Keratinocyte (primary cell): ENCODE results near the gene LRRTM2. TPM values are rescaled to one million over a fixed set of nuclear protein-coding genes. Genes with fewer than 3 reads are reported as not detected.

Experiments
- DNase-seq: peaks from one replicate; pipeline ENCODE4 v3.0.0-alpha.2; 2011; ENCODE audit warnings: low read depth, missing footprints, low spot score
- FAIRE-seq: peaks from 2 replicates; lab custom pipeline; 2011; peaks lifted over from hg19 to GRCh38; lab: Jason Lieb, UNC
- H2AFZ ChIP-seq: 2 replicates; pipeline ENCODE4 v1.6.0; 2012; ENCODE audit warnings: low read length, control low read depth, inconsistent platforms; ENCODE audit not compliant: control insufficient read depth
- H3K27ac ChIP-seq: 2 replicates; pipeline ENCODE4 v1.5.1; 2011; ENCODE audit warnings: low read length; ENCODE audit not compliant: control insufficient read depth, insufficient read depth
- H3K27me3 ChIP-seq: 3 replicates; pipeline ENCODE4 v1.6.0; 2011; ENCODE audit warnings: low read length; ENCODE audit not compliant: control insufficient read depth, insufficient read depth; ENCODE audit errors: extremely low read depth
- H3K36me3 ChIP-seq, 2 experiments: 2 replicates in 1 of 2; 3 replicates in 1 of 2; pipeline ENCODE4 v1.5.1; 2011; ENCODE audit warnings: low read length in 2 of 2, mild to moderate bottlenecking in 1 of 2; ENCODE audit not compliant: control insufficient read depth in 2 of 2, insufficient read depth in 2 of 2; ENCODE audit errors: extremely low read depth in 1 of 2
- H3K4me1 ChIP-seq: 3 replicates; pipeline ENCODE4 v1.5.1; 2011; ENCODE audit warnings: low read length; ENCODE audit not compliant: control insufficient read depth, insufficient read depth; ENCODE audit errors: extremely low read depth
- H3K4me2 ChIP-seq: 3 replicates; pipeline ENCODE4 v1.6.0; 2011; ENCODE audit warnings: low read depth, low read length; ENCODE audit not compliant: control insufficient read depth, insufficient read depth; ENCODE audit errors: extremely low read depth
- H3K4me3 ChIP-seq, 3 experiments: fragments of 200-600 bp in 1 of 3; sonication (generic) in 1 of 3; 2 replicates in 2 of 3; 3 replicates in 1 of 3; pipeline ENCODE4 v1.5.1; 2011 to 2016; ENCODE audit warnings: low read length in 3 of 3, mild to moderate bottlenecking in 3 of 3, control low read depth in 2 of 3, inconsistent platforms in 1 of 3, low read depth in 1 of 3, mixed read lengths in 1 of 3, mixed run types in 1 of 3, moderate library complexity in 1 of 3; ENCODE audit not compliant: control insufficient read depth in 2 of 3, insufficient read depth in 2 of 3; ENCODE audit errors: extremely low read depth in 1 of 3
- H3K79me2 ChIP-seq: 2 replicates; pipeline ENCODE4 v1.6.0; 2012; ENCODE audit warnings: low read length; ENCODE audit not compliant: control insufficient read depth, insufficient read depth
- H3K9ac ChIP-seq: 3 replicates; pipeline ENCODE4 v1.6.0; 2011; ENCODE audit warnings: low read length; ENCODE audit not compliant: control insufficient read depth, insufficient read depth; ENCODE audit errors: extremely low read depth
- H3K9me1 ChIP-seq: 3 replicates; pipeline ENCODE4 v1.6.0; 2011; ENCODE audit warnings: low read length; ENCODE audit not compliant: control insufficient read depth, insufficient read depth; ENCODE audit errors: extremely low read depth
- H3K9me3 ChIP-seq: 2 replicates; pipeline ENCODE4 v1.5.1; 2012; ENCODE audit warnings: low read depth, low read length; ENCODE audit not compliant: control insufficient read depth
- H4K20me1 ChIP-seq: 3 replicates; pipeline ENCODE4 v1.6.0; 2011; ENCODE audit warnings: low read length; ENCODE audit not compliant: control insufficient read depth, insufficient read depth; ENCODE audit errors: extremely low read depth
- EZH2 ChIP-seq: IDR thresholded peaks from one replicate; pipeline ENCODE4 v1.6.1; 2012; ENCODE audit warnings: inconsistent platforms, mild to moderate bottlenecking, low read length, moderate library complexity
- dilution Hi-C: fragments of 300-500 bp; cut with MboI; formaldehyde crosslinking; loops from one replicate; pipeline ENCODE4 v1.7.0; 2020; ENCODE audit warnings: low sequenced_read_pairs; ENCODE audit not compliant: extremely low pct_ligation_motif_present
- polyA plus RNA-seq, 5 experiments: library from polyadenylated mRNA; depleted of rRNA in 3 of 5; stranded (reverse) in 3 of 5; stranded (forward) in 1 of 5; unstranded in 1 of 5; fragments of >200 nt; gene quantifications; 1 replicate in 1 of 5; 2 replicates in 3 of 5; 3 replicates in 1 of 5; pipeline versions ENCODE4 v1.2.1 to v1.2.3, GENCODE V29; 2011 to 2012; ENCODE audit warnings: missing spikeins in 2 of 5, low read depth in 1 of 5, low replicate concordance in 1 of 5
- TF ChIP-seq, protein P1 (sequence below), 3 experiments: IDR thresholded peaks in 1 of 3; conservative IDR thresholded peaks in 1 of 3; optimal IDR thresholded peaks in 1 of 3; 2 replicates in 2 of 3; 3 replicates in 1 of 3; pipeline versions ENCODE3 to v1.5.1; 2011; ENCODE audit warnings: low read length in 3 of 3, mild to moderate bottlenecking in 3 of 3, moderate library complexity in 2 of 3, control low read depth in 1 of 3, inconsistent platforms in 1 of 3; ENCODE audit not compliant: insufficient read depth in 2 of 3; ENCODE audit errors: extremely low read depth in 1 of 3

Gene LRRTM2
- polyA plus RNA-seq, 1 donor (not counting 4 experiments of a cell fraction or from before 2014, with no cell fraction given) = not detected

DNA sequence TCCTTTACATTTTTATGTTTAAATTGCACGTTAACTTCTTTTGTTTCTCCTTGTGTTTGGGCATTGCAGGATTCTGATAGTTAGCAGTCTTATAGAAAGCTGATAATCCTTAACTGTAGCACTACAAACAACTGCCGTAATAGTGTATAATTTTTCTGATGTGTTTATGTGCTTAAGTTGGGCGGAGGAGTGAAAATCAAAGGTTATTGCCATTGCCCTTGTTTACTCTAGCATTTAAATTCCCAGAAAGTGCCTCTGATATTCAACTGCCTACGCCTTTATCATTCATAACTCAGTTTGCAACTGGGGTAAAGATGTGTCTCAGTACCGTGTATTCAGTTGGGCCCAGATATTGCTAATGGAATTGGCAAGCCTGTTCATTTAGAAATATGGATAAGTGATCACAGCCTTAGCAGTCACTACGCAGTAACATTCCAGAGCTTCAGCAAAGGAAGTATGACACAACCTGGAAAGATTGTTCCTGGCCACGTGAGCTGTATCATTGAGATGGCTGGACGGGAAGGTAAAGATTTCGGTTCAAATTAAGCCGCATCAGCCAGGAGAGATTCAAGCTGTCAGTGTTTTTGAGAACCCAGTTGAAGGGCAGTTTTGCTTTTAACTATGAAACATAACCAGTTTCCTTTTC lies 28.1 kb upstream of the LRRTM2 start:
- peak; percentile 52 for FAIRE-seq
- TF ChIP-seq EZH2 = no peak
- TF ChIP-seq, protein P1, sequence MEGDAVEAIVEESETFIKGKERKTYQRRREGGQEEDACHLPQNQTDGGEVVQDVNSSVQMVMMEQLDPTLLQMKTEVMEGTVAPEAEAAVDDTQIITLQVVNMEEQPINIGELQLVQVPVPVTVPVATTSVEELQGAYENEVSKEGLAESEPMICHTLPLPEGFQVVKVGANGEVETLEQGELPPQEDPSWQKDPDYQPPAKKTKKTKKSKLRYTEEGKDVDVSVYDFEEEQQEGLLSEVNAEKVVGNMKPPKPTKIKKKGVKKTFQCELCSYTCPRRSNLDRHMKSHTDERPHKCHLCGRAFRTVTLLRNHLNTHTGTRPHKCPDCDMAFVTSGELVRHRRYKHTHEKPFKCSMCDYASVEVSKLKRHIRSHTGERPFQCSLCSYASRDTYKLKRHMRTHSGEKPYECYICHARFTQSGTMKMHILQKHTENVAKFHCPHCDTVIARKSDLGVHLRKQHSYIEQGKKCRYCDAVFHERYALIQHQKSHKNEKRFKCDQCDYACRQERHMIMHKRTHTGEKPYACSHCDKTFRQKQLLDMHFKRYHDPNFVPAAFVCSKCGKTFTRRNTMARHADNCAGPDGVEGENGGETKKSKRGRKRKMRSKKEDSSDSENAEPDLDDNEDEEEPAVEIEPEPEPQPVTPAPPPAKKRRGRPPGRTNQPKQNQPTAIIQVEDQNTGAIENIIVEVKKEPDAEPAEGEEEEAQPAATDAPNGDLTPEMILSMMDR (optimal IDR thresholded peaks at IDR 0.05 in 1 of 3, IDR thresholded peaks at IDR 0.05 in 1 of 3, conservative IDR thresholded peaks at IDR 0.05 in 1 of 3; ENCODE audit: extremely low read depth in 1 of 3, insufficient read depth in 2 of 3, low read length in 3 of 3) = no peak
- no peak for DNase-seq
- peaks cover 29% of the 10 kb centered on the region for H3K4me1 ChIP-seq
- H3K36me3 ChIP-seq = peaks cover 21 to 24% of the 10 kb centered on the region in 2 experiments
- H4K20me1 ChIP-seq = no peaks in the 10 kb centered on the region
- no peak overlapping the region for H3K9ac ChIP-seq
- H3K9me1 ChIP-seq = peaks cover 3% of the 10 kb centered on the region
- H3K79me2 ChIP-seq = no peaks in the 10 kb centered on the region
- dilution Hi-C loops = no loop called here
- no peaks in the 10 kb centered on the region for H3K27me3 ChIP-seq
- no peaks in the 10 kb centered on the region for H3K9me3 ChIP-seq
- no peak overlapping the region for H3K27ac ChIP-seq
- no peak overlapping the region for H2AFZ ChIP-seq
- no peak overlapping the region for H3K4me3 ChIP-seq
- H3K4me2 ChIP-seq = no peak overlapping the region

DNA sequence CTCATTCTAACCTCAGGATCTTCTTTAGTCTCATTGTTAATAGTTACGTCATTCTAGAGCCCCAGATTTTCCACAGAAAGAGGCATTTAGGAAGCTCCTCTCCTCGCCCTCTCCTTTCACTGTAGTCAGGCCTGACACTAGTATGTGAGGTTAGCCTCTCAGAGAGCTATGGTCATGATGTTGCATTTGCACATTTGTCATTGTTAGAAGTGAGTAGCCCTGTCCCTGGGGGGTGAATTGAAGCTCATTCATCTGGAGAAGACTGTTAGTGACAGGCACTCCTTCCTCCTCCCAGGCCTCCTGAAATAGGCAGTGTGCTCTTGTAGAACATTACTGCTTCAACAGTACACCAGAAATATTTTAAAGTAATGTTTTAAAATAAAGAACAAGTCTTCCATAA lies 26.6 kb upstream of the LRRTM2 start:
- H3K27me3 ChIP-seq = no peaks in the 10 kb centered on the region
- H3K9ac ChIP-seq = no peak overlapping the region
- dilution Hi-C loops = no loop called here
- H2AFZ ChIP-seq = no peak overlapping the region
- H3K27ac ChIP-seq = no peak overlapping the region
- FAIRE-seq (no peak), DNase-seq (no peak)
- H3K9me1 ChIP-seq = peaks cover 3% of the 10 kb centered on the region
- no peaks in the 10 kb centered on the region for H4K20me1 ChIP-seq
- peaks cover 29% of the 10 kb centered on the region for H3K4me1 ChIP-seq
- H3K4me3 ChIP-seq = no peak overlapping the region
- H3K9me3 ChIP-seq = no peaks in the 10 kb centered on the region
- TF ChIP-seq, protein P1 (optimal IDR thresholded peaks at IDR 0.05 in 1 of 3, IDR thresholded peaks at IDR 0.05 in 1 of 3, conservative IDR thresholded peaks at IDR 0.05 in 1 of 3; ENCODE audit: extremely low read depth in 1 of 3, insufficient read depth in 2 of 3, low read length in 3 of 3) = no peak
- TF ChIP-seq EZH2 = no peak
- no peak overlapping the region for H3K4me2 ChIP-seq
- H3K79me2 ChIP-seq = no peaks in the 10 kb centered on the region
- peaks cover 17 to 19% of the 10 kb centered on the region in 2 experiments for H3K36me3 ChIP-seq
